HUES48 (cell line): ENCODE measurements around the gene ZNF17.

Source experiments
- H3K27ac ChIP-seq: one replicate; pipeline ENCODE4 v1.7.0; 2013; ENCODE audit warnings: low read depth, low read length, inconsistent platforms
- H3K27me3 ChIP-seq: 2 replicates; pipeline ENCODE4 v1.6.1; 2013; ENCODE audit warnings: mild to moderate bottlenecking, low read length; ENCODE audit not compliant: control insufficient read depth, insufficient read depth
- H3K36me3 ChIP-seq: 2 replicates; pipeline ENCODE4 v1.6.1; 2013; ENCODE audit warnings: low read length; ENCODE audit not compliant: control insufficient read depth, insufficient read depth
- H3K4me1 ChIP-seq: 2 replicates; pipeline ENCODE4 v1.6.1; 2013; ENCODE audit warnings: mild to moderate bottlenecking, low read length; ENCODE audit not compliant: control insufficient read depth, insufficient read depth
- H3K4me3 ChIP-seq: 2 replicates; pipeline ENCODE4 v1.5.1; 2013; ENCODE audit warnings: mild to moderate bottlenecking, low read depth, low read length
- H3K9ac ChIP-seq: 2 replicates; pipeline ENCODE4 v1.6.1; 2013; ENCODE audit warnings: mild to moderate bottlenecking, low read depth, low read length, moderate library complexity
- H3K9me3 ChIP-seq: 2 replicates; pipeline ENCODE4 v1.6.1; 2013; ENCODE audit warnings: low read length; ENCODE audit not compliant: control insufficient read depth, insufficient read depth

The ZNF17 gene

GRCh38 chr19:57382806-57383488, 28.0 kb upstream of the ZNF17 start:
- H3K4me3 ChIP-seq = no peak overlapping the region
- no peaks in the 10 kb centered on the region for H3K27me3 ChIP-seq
- peaks cover 5% of the 10 kb centered on the region; the same call in 1 of the 2 replicates for H3K9me3 ChIP-seq
- H3K9ac ChIP-seq = no peak overlapping the region
- H3K27ac ChIP-seq = no peak overlapping the region
- H3K4me1 ChIP-seq = no peaks in the 10 kb centered on the region
- H3K36me3 ChIP-seq = no peaks in the 10 kb centered on the region

- Histone ChIP-seq H3K36me3 (0 out of 2 replicates have a peak, but pooled peaks cover 3% of the 10 kb centered on the region), H3K4me3 (peak overlapping the region; percentile 53), H3K9ac (0 out of 2 replicates have a peak overlapping the region, but pooled peaks have one; percentile 15), H3K27ac (peak overlapping the region; percentile 70), H3K27me3 (no peaks in the 10 kb centered on the region), H3K9me3 (no peaks in the 10 kb centered on the region), H3K4me1 (peaks cover 9% of the 10 kb centered on the region)
Observed at GRCh38 chr19:57389194-57389729, 21.7 kb upstream of the ZNF17 start.

GRCh38 chr19:57389730-57390598, 21.0 kb upstream of the ZNF17 start, which contains the start of gene ZNF548:
Gene ZNF548, plus strand, starts transcription at chr19:57389854. Its CDS starts 246 bp downstream, at chr19:57390100.
- Histone ChIP-seq H3K27me3 (no peaks in the 10 kb centered on the region), H3K9me3 (no peaks in the 10 kb centered on the region), H3K27ac (peak within 1 kb of the TSS; percentile 97), H3K4me1 (peaks cover 9% of the 10 kb centered on the region), H3K36me3 (0 out of 2 replicates have a peak, but pooled peaks cover 3% of the 10 kb centered on the region), H3K9ac (peak within 1 kb of the TSS; percentile 66), H3K4me3 (peak within 1 kb of the TSS; percentile 90)

- Histone ChIP-seq H3K36me3 (peaks cover 31% of the 10 kb centered on the region), H3K9ac (no peak overlapping the region)
Observed at GRCh38 chr19:57395710-57396109, 15.3 kb upstream of the ZNF17 start.

GRCh38 chr19:57398868-57399267, 12.1 kb upstream of the ZNF17 start:
- Histone ChIP-seq H3K36me3 (peaks cover 31% of the 10 kb centered on the region), H3K9ac (no peak overlapping the region), H3K9me3 (peaks cover 14% of the 10 kb centered on the region), H3K27me3 (no peaks in the 10 kb centered on the region), H3K4me1 (no peaks in the 10 kb centered on the region), H3K27ac (no peak overlapping the region), H3K4me3 (no peak overlapping the region)

More at GRCh38 chr19:57395710-57396109, 15.3 kb upstream of the ZNF17 start:
- H3K9me3 ChIP-seq = peaks cover 8% of the 10 kb centered on the region
- no peak overlapping the region for H3K27ac ChIP-seq
- H3K27me3 ChIP-seq = no peaks in the 10 kb centered on the region
- no peak overlapping the region for H3K4me3 ChIP-seq
- peaks cover 2% of the 10 kb centered on the region; the same call in 1 of the 2 replicates for H3K4me1 ChIP-seq

GRCh38 chr19:57403737-57404563, 7.0 kb upstream of the ZNF17 start:
- H3K9ac ChIP-seq = no peak overlapping the region
- H3K27ac ChIP-seq = no peak overlapping the region
- peaks cover 8% of the 10 kb centered on the region for H3K36me3 ChIP-seq
- H3K4me3 ChIP-seq = no peak overlapping the region
- no peaks in the 10 kb centered on the region for H3K4me1 ChIP-seq
- H3K9me3 ChIP-seq = peaks cover 10% of the 10 kb centered on the region; the same call in 1 of the 2 replicates
- H3K27me3 ChIP-seq = no peaks in the 10 kb centered on the region

- no peak overlapping the region for H3K9ac ChIP-seq
- no peaks in the 10 kb centered on the region for H3K27me3 ChIP-seq
- H3K36me3 ChIP-seq = no peaks in the 10 kb centered on the region
- no peak overlapping the region for H3K27ac ChIP-seq
- H3K9me3 ChIP-seq = 0 out of 2 replicates have a peak, but pooled peaks cover 7% of the 10 kb centered on the region
- H3K4me3 ChIP-seq = no peak overlapping the region
- 0 out of 2 replicates have a peak, but pooled peaks cover 3% of the 10 kb centered on the region for H3K4me1 ChIP-seq
Observed at GRCh38 chr19:57406516-57407123, 4.3 kb upstream of the ZNF17 start.

- Histone ChIP-seq H3K4me3 (no peak overlapping the region), H3K27me3 (no peaks in the 10 kb centered on the region), H3K27ac (no peak overlapping the region), H3K4me1 (no peaks in the 10 kb centered on the region), H3K9me3 (0 out of 2 replicates have a peak, but pooled peaks cover 4% of the 10 kb centered on the region), H3K36me3 (peaks cover 43% of the 10 kb centered on the region), H3K9ac (no peak overlapping the region)
Observed at GRCh38 chr19:57419439-57419838, 8.5 kb downstream of the ZNF17 start.

GRCh38 chr19:57421037-57421436, 10.1 kb downstream of the ZNF17 start:
- Histone ChIP-seq H3K9ac (no peak overlapping the region), H3K4me1 (no peaks in the 10 kb centered on the region), H3K9me3 (0 out of 2 replicates have a peak, but pooled peaks cover 4% of the 10 kb centered on the region), H3K27ac (no peak overlapping the region), H3K4me3 (no peak overlapping the region), H3K36me3 (peaks cover 36% of the 10 kb centered on the region), H3K27me3 (no peaks in the 10 kb centered on the region)
